SK-N-SH (cell line): Measurements from ENCODE around the gene OVAAL. TPM values are rescaled to one million over a fixed set of nuclear protein-coding genes. Genes with fewer than 3 reads are reported as not detected.

ENCODE experiments used
- CTCF ChIA-PET: fragments of 300-600, 350-600 bp; formaldehyde crosslinking; extraction: SDS; loops from one replicate; lab custom pipeline; 2021; lab: Yijun Ruan, JAX
- POLR2A ChIA-PET: fragments of 350-600 bp; sonication (Branson Sonifier 250); formaldehyde crosslinking; extraction: SDS; loops from one replicate; lab custom pipeline; 2020; ENCODE audit warnings: antibody characterized with exemption, inconsistent platforms; lab: Yijun Ruan, JAX
- DNase-seq: peaks from one replicate; pipeline ENCODE4 v3.0.0; 2012
- H2AFZ ChIP-seq: fragments of 200-600 bp; sonication (generic); 2 replicates; pipeline ENCODE4 v1.8.1; 2016; ENCODE audit warnings: antibody characterized with exemption, mild to moderate bottlenecking, low read depth
- H3F3A ChIP-seq: fragments of 200-600 bp; sonication (generic); replicated peaks from 2 replicates; pipeline ENCODE3; 2016; ENCODE audit warnings: antibody characterized with exemption, mild to moderate bottlenecking; ENCODE audit not compliant: insufficient read depth
- H3K27ac ChIP-seq, 2 experiments: fragments of 200-500 bp in 1 of 2; fragments of 200-600 bp in 1 of 2; sonication (Bioruptor generic) in 1 of 2; sonication (generic), shearing (Covaris generic) in 1 of 2; 2 replicates each; pipeline versions ENCODE4 v1.5.1 to v1.6.1; 2014 to 2016; ENCODE audit warnings: low read depth in 2 of 2, inconsistent platforms in 1 of 2, low read length in 1 of 2, mild to moderate bottlenecking in 1 of 2, mixed read lengths in 1 of 2
- H3K27me3 ChIP-seq: fragments of 200-600 bp; sonication (generic), shearing (Covaris generic); 2 replicates; pipeline ENCODE4 v1.6.1; 2016; ENCODE audit warnings: mixed run types; ENCODE audit not compliant: insufficient read depth
- H3K36me3 ChIP-seq, 2 experiments: fragments of 200-500 bp in 1 of 2; fragments of 200-600 bp in 1 of 2; sonication (Bioruptor generic) in 1 of 2; sonication (generic) in 1 of 2; replicated peaks in 1 of 2; 2 replicates each; pipeline versions ENCODE3 to v1.5.1; 2014 to 2016; ENCODE audit warnings: low read length in 1 of 2, mild to moderate bottlenecking in 1 of 2; ENCODE audit not compliant: insufficient read depth in 2 of 2, control insufficient read depth in 1 of 2
- H3K4me1 ChIP-seq, 2 experiments: fragments of 200-500 bp in 1 of 2; fragments of 200-600 bp in 1 of 2; sonication (Bioruptor generic) in 1 of 2; sonication (generic), shearing (Covaris generic) in 1 of 2; 2 replicates each; pipeline versions ENCODE4 v1.5.1 to v1.6.1; 2014 to 2016; ENCODE audit warnings: low read depth in 1 of 2, low read length in 1 of 2, mixed run types in 1 of 2; ENCODE audit not compliant: insufficient read depth in 2 of 2, control insufficient read depth in 1 of 2
- H3K4me2 ChIP-seq: fragments of 200-600 bp; sonication (generic), shearing (Covaris generic); 2 replicates; pipeline ENCODE4 v1.6.1; 2017; ENCODE audit warnings: mixed run types
- H3K4me3 ChIP-seq, 2 experiments: fragments of 200-500 bp in 1 of 2; fragments of 200-600 bp in 1 of 2; sonication (Bioruptor generic) in 1 of 2; sonication (generic), shearing (Covaris generic) in 1 of 2; 2 replicates each; pipeline versions ENCODE4 v1.5.1 to v1.8.1; 2014 to 2016; ENCODE audit warnings: low read depth in 2 of 2, inconsistent platforms in 1 of 2, low read length in 1 of 2, mild to moderate bottlenecking in 1 of 2, mixed read lengths in 1 of 2, moderate library complexity in 1 of 2
- H3K79me2 ChIP-seq: fragments of 200-600 bp; sonication (generic); 2 replicates; pipeline ENCODE4 v1.8.1; 2017; ENCODE audit warnings: mild to moderate bottlenecking; ENCODE audit not compliant: insufficient read depth
- H3K9ac ChIP-seq: fragments of 200-600 bp; sonication (generic); 2 replicates; pipeline ENCODE4 v1.6.1; 2017; ENCODE audit warnings: mixed run types
- H3K9me2 ChIP-seq: fragments of 200-600 bp; sonication (generic); 2 replicates; pipeline ENCODE4 v1.6.1; 2017; ENCODE audit warnings: mixed run types
- H3K9me3 ChIP-seq: fragments of 200-600 bp; sonication (generic); 2 replicates; pipeline ENCODE4 v1.6.1; 2017; ENCODE audit warnings: mixed run types, mild to moderate bottlenecking, moderate library complexity
- H4K20me1 ChIP-seq: fragments of 200-600 bp; sonication (generic); 2 replicates; pipeline ENCODE4 v1.6.1; 2017; ENCODE audit warnings: mild to moderate bottlenecking, mixed run types; ENCODE audit not compliant: insufficient read depth
- EP300 ChIP-seq, 2 experiments: IDR thresholded peaks; 2 replicates each; pipeline versions ENCODE4 v1.4.0 to v1.6.1; 2012; ENCODE audit warnings: borderline replicate concordance in 1 of 2, low read depth in 1 of 2, low read length in 1 of 2
- EZH2phosphoT487 ChIP-seq: fragments of 200-600 bp; sonication (generic); IDR thresholded peaks from 2 replicates; pipeline ENCODE4 v1.6.1; 2017; ENCODE audit warnings: low read depth, mixed run types, mild to moderate bottlenecking, antibody characterized with exemption, moderate library complexity, borderline replicate concordance
- GATA2 ChIP-seq: sonication (generic); formaldehyde crosslinking; IDR thresholded peaks from 2 replicates; pipeline ENCODE4 v1.5.0; 2020; ENCODE audit warnings: mild to moderate bottlenecking, missing genetic modification reagents
- JUND ChIP-seq: IDR thresholded peaks from 2 replicates; pipeline ENCODE4 v1.4.0; 2012
- MEF2A ChIP-seq: IDR thresholded peaks from 2 replicates; pipeline ENCODE4 v1.4.0; 2012; ENCODE audit warnings: low read depth, borderline replicate concordance
- MXI1 ChIP-seq: IDR thresholded peaks from 2 replicates; pipeline ENCODE4 v1.6.1; 2012; ENCODE audit warnings: mild to moderate bottlenecking, low read depth, low read length, improper control_type of control experiment
- NRF1 ChIP-seq: IDR thresholded peaks from 2 replicates; pipeline ENCODE4 v1.6.1; 2012; ENCODE audit warnings: low read depth, mild to moderate bottlenecking, low read length
- PBX3 ChIP-seq: IDR thresholded peaks from 2 replicates; pipeline ENCODE4; 2012
- RAD21 ChIP-seq: IDR thresholded peaks from 2 replicates; pipeline ENCODE4 v1.6.1; 2012; ENCODE audit warnings: mild to moderate bottlenecking, low read length
- RCOR1 ChIP-seq: fragments of 150-350 bp; IDR thresholded peaks from 2 replicates; pipeline ENCODE4 v1.6.1; 2017; ENCODE audit warnings: antibody characterized with exemption, low read length
- REST ChIP-seq: IDR thresholded peaks from 2 replicates; pipeline ENCODE4 v1.6.1; 2012; ENCODE audit warnings: mild to moderate bottlenecking, low read depth, low read length, moderate library complexity
- RXRA ChIP-seq: IDR thresholded peaks from 2 replicates; pipeline ENCODE4 v1.4.0; 2012; ENCODE audit warnings: low read depth, mild to moderate bottlenecking, borderline replicate concordance
- SIN3A ChIP-seq: IDR thresholded peaks from 2 replicates; pipeline ENCODE4 v1.6.1; 2012; ENCODE audit warnings: low read depth, mild to moderate bottlenecking, low read length, moderate library complexity, borderline replicate concordance
- TAF1 ChIP-seq: IDR thresholded peaks from 2 replicates; pipeline ENCODE4 v1.6.1; 2012; ENCODE audit warnings: low read depth, mild to moderate bottlenecking, low read length, moderate library complexity, borderline replicate concordance
- TCF12 ChIP-seq: IDR thresholded peaks from 2 replicates; pipeline ENCODE4 v1.4.0; 2012
- TEAD4 ChIP-seq: IDR thresholded peaks from 2 replicates; pipeline ENCODE4 v1.4.0; 2012; ENCODE audit warnings: mild to moderate bottlenecking, borderline replicate concordance; ENCODE audit not compliant: insufficient read depth
- USF1 ChIP-seq: IDR thresholded peaks from 2 replicates; pipeline ENCODE4 v1.4.0; 2012; ENCODE audit warnings: low read depth, borderline replicate concordance
- WGBS: methylation state at CpG from one replicate; pipeline ENCODE4 v1.1.6; 2017; ENCODE audit warnings: low lambda C conversion rate; 5-methylcytosine and 5-hydroxymethylcytosine counted together
- polyA plus RNA-seq, 3 experiments: library from polyadenylated mRNA; depleted of rRNA; stranded (reverse); fragments of >200 nt; gene quantifications; 2 replicates each; pipeline ENCODE4 v1.2.3, GENCODE V29; 2012
- TF ChIP-seq, protein P1 (sequence below): fragments of 150-350 bp; IDR thresholded peaks from 2 replicates; pipeline ENCODE4 v1.6.1; 2017; ENCODE audit warnings: antibody characterized with exemption, low read length, low read depth, borderline replicate concordance
- TF ChIP-seq, protein P2 (sequence below): IDR thresholded peaks from 2 replicates; pipeline ENCODE4 v1.4.0; 2012; ENCODE audit warnings: low read depth

OVAAL gene
- polyA plus RNA-seq, 1 of the 3 experiments (the other 2 are of a cell fraction), result not detected

- no peaks in the 10 kb centered on the region for H4K20me1 ChIP-seq
- no peak for DNase-seq
- H3K27ac ChIP-seq, result no peak overlapping the region
- H3K9me3 ChIP-seq, result no peaks in the 10 kb centered on the region
- H3K4me1 ChIP-seq, result peaks cover 4 to 18% of the 10 kb centered on the region in 2 experiments; a peak in 3 of 4 replicates
- no peaks in the 10 kb centered on the region for H3K79me2 ChIP-seq
- H3K4me3 ChIP-seq, result no peak overlapping the region
- WGBS, result 77% methylated on average over 8 of the region's 9 CpGs
- CTCF ChIA-PET, result interaction anchor here (0.9 to 1.0 kb wide), 2 partner anchors 341 to 360 kb away, joined by 3 to 5 read pairs; no protein-coding TSS in a partner anchor
- no peaks in the 10 kb centered on the region for H3K27me3 ChIP-seq
- no peak for TF ChIP-seq JUND
- no peak for TF ChIP-seq USF1
- TF ChIP-seq TEAD4, result no peak
- no peak for TF ChIP-seq NRF1
- no peak for TF ChIP-seq RCOR1
- TF ChIP-seq MXI1, result no peak
- no peak for TF ChIP-seq REST
- TF ChIP-seq TAF1, result no peak
- no peak for TF ChIP-seq RXRA
- TF ChIP-seq SIN3A, result no peak
- TF ChIP-seq, all 33 proteins: peak for 0
- Histone ChIP-seq H3K9me2 (no peaks in the 10 kb centered on the region), H3K36me3 (no peaks in the 10 kb centered on the region), H3K4me2 (no peak overlapping the region), H3F3A (peaks cover 3% of the 10 kb centered on the region), H3K9ac (no peak overlapping the region), H2AFZ (no peak overlapping the region)
- POLR2A ChIA-PET, result no interaction called here
These were observed 37.1 kb upstream of the OVAAL start for GRCh38 chr1:180521474-180522212.

DNA sequence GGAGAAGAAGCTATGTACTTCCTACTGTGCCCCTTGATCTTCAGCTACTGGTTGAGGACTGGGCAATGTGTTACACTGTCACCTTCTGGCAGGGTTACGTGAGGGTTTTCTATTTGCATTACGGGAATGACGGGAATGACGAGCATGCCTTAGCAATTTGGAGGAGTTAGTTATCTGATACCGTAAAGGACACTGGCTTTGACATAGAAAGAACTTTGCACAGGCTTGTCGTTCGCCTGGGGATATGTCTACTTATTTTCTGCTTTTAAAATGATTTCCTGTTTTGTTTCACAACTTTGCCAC is 36.6 kb upstream of the OVAAL start:
- H3K4me2 ChIP-seq, result no peak overlapping the region
- no peak overlapping the region for H2AFZ ChIP-seq
- 89% methylated on average over 7 of the region's 7 CpGs for WGBS
- no peaks in the 10 kb centered on the region for H3K27me3 ChIP-seq
- no peak overlapping the region for H3K9ac ChIP-seq
- CTCF ChIA-PET, result interaction anchor here (1.0 to 1.1 kb wide), 2 partner anchors 11 to 340 kb away, joined by 5 read pairs; no protein-coding TSS in a partner anchor
- no peaks in the 10 kb centered on the region for H3K36me3 ChIP-seq
- no peaks in the 10 kb centered on the region for H4K20me1 ChIP-seq
- no peak overlapping the region for H3K27ac ChIP-seq
- no peaks in the 10 kb centered on the region for H3K79me2 ChIP-seq
- H3K9me3 ChIP-seq, result no peaks in the 10 kb centered on the region
- no peaks in the 10 kb centered on the region for H3K9me2 ChIP-seq
- POLR2A ChIA-PET, result no interaction called here
- H3K4me3 ChIP-seq, result no peak overlapping the region
- peaks cover 0 to 18% of the 10 kb centered on the region in 2 experiments; a peak in 2 of 4 replicates for H3K4me1 ChIP-seq
- DNase-seq, result no peak
- H3F3A ChIP-seq, result no peaks in the 10 kb centered on the region
- TF ChIP-seq TEAD4 (no peak), RAD21 (no peak), PBX3 (no peak), GATA2 (CRISPR knock-in tag) (no peak), RCOR1 (no peak), MEF2A (no peak), EZH2phosphoT487 (no peak), TCF12 (no peak), MXI1 (no peak), EP300 (IDR thresholded peaks at IDR 0.05; ENCODE audit: borderline replicate concordance in 1 of 2, low read depth in 1 of 2, low read length in 1 of 2) (no peak)
- TF ChIP-seq, protein P1, sequence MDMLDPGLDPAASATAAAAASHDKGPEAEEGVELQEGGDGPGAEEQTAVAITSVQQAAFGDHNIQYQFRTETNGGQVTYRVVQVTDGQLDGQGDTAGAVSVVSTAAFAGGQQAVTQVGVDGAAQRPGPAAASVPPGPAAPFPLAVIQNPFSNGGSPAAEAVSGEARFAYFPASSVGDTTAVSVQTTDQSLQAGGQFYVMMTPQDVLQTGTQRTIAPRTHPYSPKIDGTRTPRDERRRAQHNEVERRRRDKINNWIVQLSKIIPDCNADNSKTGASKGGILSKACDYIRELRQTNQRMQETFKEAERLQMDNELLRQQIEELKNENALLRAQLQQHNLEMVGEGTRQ, result no peak
- TF ChIP-seq, protein P2, sequence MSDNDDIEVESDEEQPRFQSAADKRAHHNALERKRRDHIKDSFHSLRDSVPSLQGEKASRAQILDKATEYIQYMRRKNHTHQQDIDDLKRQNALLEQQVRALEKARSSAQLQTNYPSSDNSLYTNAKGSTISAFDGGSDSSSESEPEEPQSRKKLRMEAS, result no peak
